GM21423 (cell line): ENCODE results near the gene SYDE1.

Source experiments
- ATAC-seq: cut with Tn5 transposase; IDR thresholded peaks from one replicate; pipeline ENCODE4 v1.9.1; 2021; ENCODE audit warnings: mild to moderate bottlenecking, moderate library complexity; ENCODE audit not compliant: unreplicated experiment

SYDE1 gene

DNA sequence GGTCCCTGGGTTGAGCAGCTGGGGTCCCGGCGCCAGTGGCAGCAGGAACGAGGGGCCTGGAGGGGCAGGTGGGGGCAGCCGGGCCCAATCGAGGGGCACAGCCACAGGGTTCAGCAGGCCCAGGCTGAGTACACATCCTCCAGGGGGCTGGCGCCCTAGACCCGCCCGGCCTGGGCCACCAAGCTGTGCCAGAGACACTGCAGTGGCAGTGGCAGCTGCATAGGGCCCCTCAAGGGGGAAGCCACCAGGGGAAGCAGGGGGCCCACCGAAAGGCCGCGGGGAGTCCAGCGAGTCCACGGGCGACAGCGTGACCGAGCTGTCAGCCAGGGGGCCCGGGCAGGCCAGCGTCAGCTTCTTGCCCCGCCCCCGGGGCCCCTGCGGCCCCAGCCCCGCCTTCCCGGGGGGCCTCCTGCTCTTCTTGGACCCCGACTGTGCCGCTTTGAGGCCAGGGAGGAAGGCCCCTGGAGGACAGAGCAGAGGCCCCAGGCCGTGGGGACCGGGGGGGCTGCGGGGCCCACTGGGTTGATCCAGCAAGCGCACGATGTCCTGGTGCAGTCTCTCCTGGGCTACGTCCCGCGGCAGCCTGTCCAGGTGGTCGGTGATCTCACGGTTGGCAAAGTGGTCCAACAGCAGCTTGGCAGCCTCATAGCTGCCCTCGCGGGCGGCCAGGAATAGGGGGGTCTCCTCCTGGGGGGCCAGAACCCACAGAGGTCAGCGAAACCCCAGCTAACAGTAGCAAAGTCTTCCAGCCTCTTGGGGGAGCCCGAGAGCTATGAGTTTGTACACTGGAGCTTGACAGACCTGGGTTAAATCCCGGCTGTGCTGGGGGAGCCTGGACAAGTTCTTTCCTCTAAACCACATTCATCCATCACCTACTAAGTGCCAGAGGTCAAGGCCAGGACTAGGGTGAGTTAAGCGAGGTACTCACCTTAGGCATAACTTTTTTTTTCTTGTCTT is 54.1 kb downstream of the SYDE1 start:
- no peak for ATAC-seq
